Activated naive CD4-positive, alpha-beta T cell treated with Interleukin-2 at 50 U/mL for 16 hours (primary cell): Measurements from ENCODE around the gene MYO1H.
"Not testable (repeated sequence)": the region's sequence is repeated elsewhere in the genome, so short reads cannot be mapped to it uniquely, and the experiment has no call there.

Experiments used
- DNase-seq: peaks from one replicate; pipeline ENCODE4 v3.0.0-alpha.2; 2020

Gene MYO1H

GRCh38 chr12:109422251-109422650, 74.6 kb downstream of the MYO1H start:
- DNase-seq, result no peak

GRCh38 chr12:109423392-109423791, 75.7 kb downstream of the MYO1H start:
- no peak for DNase-seq

GRCh38 chr12:109428037-109428629, 80.4 kb downstream of the MYO1H start:
- peak; percentile 75 for DNase-seq

- DNase-seq, result not testable (repeated sequence)
Observed at GRCh38 chr12:109428804-109429203, 81.1 kb downstream of the MYO1H start.

- DNase-seq, result no peak
Observed at GRCh38 chr12:109430244-109430643, 82.5 kb downstream of the MYO1H start.

GRCh38 chr12:109432431-109432830, 84.7 kb downstream of the MYO1H start:
- DNase-seq, result no peak

- DNase-seq, result peak; percentile 80
Observed at GRCh38 chr12:109432842-109433304, 85.2 kb downstream of the MYO1H start.

GRCh38 chr12:109433618-109434017, 85.9 kb downstream of the MYO1H start:
- DNase-seq, result no peak

- no peak for DNase-seq
Observed at GRCh38 chr12:109434582-109434981, 86.9 kb downstream of the MYO1H start.

- DNase-seq, result no peak
Observed at GRCh38 chr12:109435428-109436187, 87.9 kb downstream of the MYO1H start.

- no peak for DNase-seq
Observed at GRCh38 chr12:109436188-109436560, 88.5 kb downstream of the MYO1H start.

GRCh38 chr12:109439181-109439580, 91.5 kb downstream of the MYO1H start:
- no peak for DNase-seq

- not testable (repeated sequence) for DNase-seq
Observed at GRCh38 chr12:109439951-109440350, 92.3 kb downstream of the MYO1H start.

- no peak for DNase-seq
Observed at GRCh38 chr12:109440851-109441490, 93.3 kb downstream of the MYO1H start.

GRCh38 chr12:109443794-109444193, 96.1 kb downstream of the MYO1H start:
- no peak for DNase-seq

GRCh38 chr12:109444259-109444658, 96.6 kb downstream of the MYO1H start:
- no peak for DNase-seq

GRCh38 chr12:109445191-109445609, 97.5 kb downstream of the MYO1H start:
- no peak for DNase-seq

GRCh38 chr12:109446869-109447268, 99.2 kb downstream of the MYO1H start:
- no peak for DNase-seq

- no peak for DNase-seq
Observed at GRCh38 chr12:109447482-109447881, 99.8 kb downstream of the MYO1H start.

- DNase-seq, result no peak
Observed at GRCh38 chr12:109448272-109448671, 100.6 kb downstream of the MYO1H start.

GRCh38 chr12:109448707-109449390, 101.1 kb downstream of the MYO1H start:
- DNase-seq, result no peak

GRCh38 chr12:109449845-109450532, 102.3 kb downstream of the MYO1H start:
- no peak for DNase-seq

- no peak for DNase-seq
Observed at GRCh38 chr12:109450980-109451379, 103.3 kb downstream of the MYO1H start.
